PFSK-1 (cell line): ENCODE measurements around the gene NPAS2.

Source experiments
- POLR2AphosphoS5 ChIP-seq: IDR thresholded peaks from 2 replicates; pipeline ENCODE4 v1.6.1; 2012; ENCODE audit warnings: low read depth, mild to moderate bottlenecking, control low read depth, low read length, moderate library complexity
- REST ChIP-seq, 2 experiments: IDR thresholded peaks; 2 replicates each; pipeline versions ENCODE4 v1.6.1 to v1.8.0; 2011 to 2012; ENCODE audit warnings: low read depth in 2 of 2, low read length in 2 of 2, control low read depth in 1 of 2, inconsistent platforms in 1 of 2, mild to moderate bottlenecking in 1 of 2, moderate library complexity in 1 of 2; ENCODE audit not compliant: insufficient read depth in 1 of 2
- SIN3A ChIP-seq: IDR thresholded peaks from 2 replicates; pipeline ENCODE4 v1.6.1; 2012; ENCODE audit warnings: mild to moderate bottlenecking, low read length, moderate library complexity, borderline replicate concordance; ENCODE audit not compliant: insufficient read depth

- TF ChIP-seq POLR2AphosphoS5: no peak
- no peak for TF ChIP-seq REST (IDR thresholded peaks at IDR 0.05; ENCODE audit: insufficient read depth in 1 of 2, low read depth in 2 of 2, low read length in 2 of 2)
- TF ChIP-seq SIN3A: no peak
Observed at GRCh38 chr2:100831158-100831750, 11.3 kb downstream of the NPAS2 start.
